ENCODE data around the gene ZNF778.
A peak's percentile ranks its signal among the peaks of the same experiment; 100 is the strongest.

The ZNF778 gene

DNA sequence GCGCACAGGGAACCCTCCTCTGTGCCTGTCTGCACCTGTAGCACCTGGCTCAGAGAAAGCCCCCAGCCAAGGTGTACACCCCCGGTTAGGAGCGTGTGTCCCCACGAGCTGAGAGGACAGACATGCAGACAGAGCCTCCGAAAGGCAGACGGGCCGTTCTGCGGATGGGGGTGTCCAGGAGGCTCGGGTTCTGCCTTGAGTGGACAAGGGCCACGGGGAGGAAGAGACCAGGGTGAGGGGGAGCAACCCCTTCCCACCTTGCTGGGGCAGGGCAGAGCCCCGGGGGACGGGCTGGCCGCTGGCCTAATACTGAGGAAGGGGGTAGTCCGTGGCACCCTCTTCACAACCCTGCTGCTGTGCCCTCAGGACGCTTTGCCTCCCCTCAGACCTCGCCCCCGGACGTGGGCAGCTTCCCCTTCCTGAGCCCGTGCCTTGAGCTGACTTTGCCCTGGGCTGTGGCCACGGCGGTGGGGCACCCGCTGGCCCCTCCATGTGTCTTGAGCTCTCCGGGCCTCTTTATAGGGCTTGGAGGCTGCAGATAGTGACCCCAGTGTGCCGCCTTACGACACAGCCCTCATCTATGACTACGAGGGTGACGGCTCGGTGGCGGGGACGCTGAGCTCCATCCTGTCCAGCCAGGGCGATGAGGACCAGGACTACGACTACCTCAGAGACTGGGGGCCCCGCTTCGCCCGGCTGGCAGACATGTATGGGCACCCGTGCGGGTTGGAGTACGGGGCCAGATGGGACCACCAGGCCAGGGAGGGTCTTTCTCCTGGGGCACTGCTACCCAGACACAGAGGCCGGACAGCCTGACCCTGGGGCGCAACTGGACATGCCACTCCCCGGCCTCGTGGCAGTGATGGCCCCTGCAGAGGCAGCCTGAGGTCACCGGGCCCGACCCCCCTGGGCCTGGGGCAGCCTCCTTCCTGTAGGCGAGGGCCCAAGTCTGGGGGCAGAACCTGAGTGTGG, 22.9 kb upstream of the ZNF778 start:
- no peak for DNase-seq

GRCh38 chr16:89195521-89196171, 21.9 kb upstream of the ZNF778 start:
- DNase-seq = no peak

GRCh38 chr16:89197033-89197632, 20.4 kb upstream of the ZNF778 start:
- DNase-seq = no peak

- DNase-seq = no peak
Measured at GRCh38 chr16:89197633-89198416, 19.7 kb upstream of the ZNF778 start.

- no peak for DNase-seq
Measured at GRCh38 chr16:89198417-89199240, 18.9 kb upstream of the ZNF778 start.

DNA sequence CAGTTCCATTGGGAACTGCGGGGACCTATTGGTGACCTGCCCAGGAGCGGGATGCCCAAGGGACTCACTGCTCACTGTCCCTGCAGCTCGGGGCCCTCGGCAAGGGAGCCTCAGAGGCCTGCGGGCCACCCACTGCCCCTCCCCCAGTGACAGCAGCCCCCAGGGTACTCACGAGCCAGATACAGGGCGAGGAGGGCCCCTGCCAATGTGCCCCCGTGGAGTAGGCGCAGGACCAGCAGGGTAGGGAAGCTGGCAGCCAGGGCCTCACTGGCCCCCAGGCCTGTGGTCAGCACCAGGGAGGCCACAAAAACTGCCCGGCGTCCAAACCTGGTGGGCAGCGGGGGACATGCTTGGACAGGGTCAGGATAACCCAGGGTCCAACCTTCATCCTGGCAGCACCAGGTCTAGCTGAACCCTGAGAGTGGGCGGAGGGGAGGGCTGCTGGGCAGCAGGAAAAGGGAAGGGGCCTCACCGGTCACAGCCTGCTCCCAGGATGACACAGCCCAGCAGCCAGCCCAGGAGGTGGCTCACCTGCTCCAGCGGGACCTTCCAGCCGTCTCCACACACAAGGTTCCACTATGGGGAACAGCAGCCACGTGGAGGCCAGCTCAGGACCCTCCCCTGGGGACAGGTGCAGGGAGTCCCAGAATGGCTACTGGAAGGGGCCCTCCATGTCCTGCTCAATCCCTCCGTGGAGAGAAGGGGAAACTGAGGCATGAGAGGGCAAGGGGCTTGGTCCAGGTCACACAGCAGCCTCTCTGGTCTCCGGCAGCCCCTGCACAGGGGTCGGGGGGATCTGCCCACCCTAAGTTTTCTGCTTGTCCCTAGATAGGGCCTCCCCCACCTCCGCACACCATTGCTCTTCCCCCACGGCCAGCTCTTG, 18.0 kb upstream of the ZNF778 start:
- DNase-seq = no peak

DNA sequence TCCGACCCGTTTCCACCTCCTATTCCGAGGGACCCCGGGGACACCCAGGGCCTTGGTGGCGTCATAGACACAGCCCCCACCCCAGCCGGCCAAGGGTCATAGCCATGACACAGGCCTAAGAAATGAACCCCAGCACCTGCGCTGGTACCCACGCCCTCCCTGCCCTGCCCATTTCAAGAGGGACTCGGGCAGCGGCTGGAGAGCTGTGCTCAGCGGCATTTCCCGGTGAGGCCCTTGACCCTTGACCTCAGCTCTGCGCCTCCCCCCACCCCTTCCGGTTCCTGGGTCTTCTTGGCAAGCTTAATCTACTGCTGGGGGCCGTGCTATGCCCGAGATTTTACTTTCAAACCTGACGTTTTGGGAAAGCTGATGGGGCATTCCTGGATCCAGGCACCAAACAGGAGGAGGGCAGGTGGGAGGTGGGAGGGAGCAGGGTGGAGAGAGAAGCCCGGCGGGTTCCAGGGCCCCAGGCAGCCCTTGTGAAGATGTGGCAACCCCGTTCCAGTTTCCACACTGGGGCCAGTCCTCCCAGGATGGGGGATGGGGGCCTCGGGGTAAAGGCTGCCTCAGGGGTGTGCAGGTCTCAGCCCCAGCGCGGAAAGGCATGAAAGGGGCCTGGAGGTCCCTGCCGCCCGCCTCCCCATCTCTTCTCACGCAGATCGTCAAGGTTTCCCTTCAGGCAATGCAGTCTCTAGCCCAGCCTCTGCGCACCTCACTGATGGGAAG, 17.2 kb upstream of the ZNF778 start, which contains the start of gene SLC22A31:
Gene SLC22A31 (minus strand): TSS at position 414 of the 726 bp plus-strand sequence. CDS start 36 bp downstream, at position 378.
- no peak for DNase-seq

- no peak for DNase-seq
Measured at GRCh38 chr16:89200850-89201411, 16.6 kb upstream of the ZNF778 start.

DNA sequence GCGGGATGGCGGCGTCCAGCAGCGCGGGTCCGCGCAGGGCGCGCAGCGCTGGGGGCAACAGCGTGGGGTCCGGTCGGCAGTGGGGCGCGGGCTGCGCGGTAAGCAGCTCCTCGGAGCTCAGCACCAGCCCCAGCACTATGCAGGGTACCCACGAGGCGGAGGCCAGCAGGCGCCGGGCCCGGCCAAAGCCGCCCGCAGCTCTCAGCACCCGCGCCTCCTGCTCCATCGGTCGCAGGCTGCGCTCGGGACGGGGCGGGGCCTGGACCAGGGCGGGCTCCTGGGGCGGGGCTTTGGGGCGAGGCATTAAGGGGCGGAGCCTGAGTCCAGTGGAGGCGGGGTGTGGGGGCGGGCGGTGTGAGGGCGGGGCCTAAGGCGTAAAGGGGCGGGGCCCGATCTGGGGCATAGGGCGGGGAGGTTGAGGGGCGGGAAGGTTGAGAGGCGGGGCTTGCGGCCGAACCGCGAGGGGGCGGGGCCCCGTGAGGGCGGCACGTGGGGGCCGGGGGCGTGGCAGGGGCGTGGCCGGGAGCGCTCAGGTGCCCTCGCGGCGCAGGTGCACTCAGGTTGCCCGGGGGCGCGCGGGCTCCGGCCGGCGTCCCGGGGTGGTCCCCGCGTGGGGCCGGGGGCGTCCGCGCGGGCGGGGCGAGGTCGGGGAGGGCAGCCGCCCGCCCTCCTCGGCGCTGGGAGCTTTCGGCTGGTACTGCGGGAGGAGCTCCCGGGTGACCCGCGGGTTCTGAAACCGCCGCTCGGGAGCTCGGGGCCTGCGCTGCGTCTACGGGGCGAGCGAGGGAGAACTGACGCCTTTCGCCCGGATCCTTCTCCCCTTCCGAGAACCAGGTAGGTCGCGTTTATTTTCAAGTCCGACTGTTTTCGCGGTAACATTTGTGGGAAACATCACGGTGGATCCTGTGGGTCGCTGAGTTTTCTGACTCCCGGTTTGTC, 15.8 kb upstream of the ZNF778 start:
- DNase-seq = peak; percentile 59

GRCh38 chr16:89202422-89203215, 14.9 kb upstream of the ZNF778 start:
- DNase-seq = no peak

DNA sequence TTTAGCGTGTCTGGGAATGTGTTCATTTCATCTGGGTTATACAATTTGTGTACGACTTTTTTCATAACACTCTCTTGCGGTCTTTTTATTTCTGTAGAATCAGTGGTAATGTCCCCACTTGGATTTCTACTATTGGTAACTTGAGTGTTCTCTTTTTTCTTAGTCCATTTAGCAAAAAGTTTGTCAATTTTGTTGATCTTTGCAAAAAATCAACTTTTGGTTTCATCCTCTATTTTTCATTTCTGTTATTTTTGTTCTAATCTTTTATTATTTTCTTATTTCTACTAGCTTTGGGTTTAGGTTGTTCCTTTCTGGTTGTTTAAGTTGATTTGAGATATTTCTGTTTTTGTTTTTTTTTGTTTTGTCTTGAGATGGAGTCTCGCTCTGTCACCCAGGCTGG, 9.5 kb upstream of the ZNF778 start:
- DNase-seq = no peak

GRCh38 chr16:89209522-89210044, 7.9 kb upstream of the ZNF778 start:
- DNase-seq = no peak

GRCh38 chr16:89210165-89210903, 7.2 kb upstream of the ZNF778 start:
- no peak for DNase-seq

DNA sequence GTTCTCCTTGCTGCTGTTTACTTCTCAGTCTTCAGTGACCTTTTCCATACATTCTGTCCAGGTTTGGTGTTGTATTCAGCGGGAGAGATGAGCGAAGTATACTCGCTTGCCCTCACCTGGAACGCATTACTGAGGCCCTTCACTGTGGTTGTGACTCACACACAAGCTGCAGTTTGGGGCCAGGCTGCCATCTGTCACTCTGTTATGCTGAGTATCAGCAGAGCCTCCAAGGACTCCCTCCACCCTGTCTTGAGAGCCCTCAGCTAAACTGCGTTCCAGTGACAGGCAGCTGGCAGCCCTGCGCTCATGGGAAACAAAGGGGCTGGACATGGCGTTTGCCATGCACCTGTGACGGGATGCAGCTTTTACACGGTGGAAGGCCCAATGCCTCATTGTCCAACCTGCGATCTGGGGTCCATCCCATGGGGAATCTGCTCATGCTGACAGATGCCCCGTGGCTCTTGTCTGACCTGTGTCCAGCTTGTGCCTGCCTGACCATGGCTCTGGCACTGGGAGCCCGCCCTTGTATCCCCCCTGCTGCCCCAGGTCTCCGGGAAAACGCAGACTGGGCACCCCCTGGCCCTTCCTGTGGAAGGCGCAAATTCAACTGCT, 6.5 kb upstream of the ZNF778 start:
- DNase-seq = no peak

- peak; percentile 82 for DNase-seq
Measured at GRCh38 chr16:89216315-89217137, 977 bp upstream of the ZNF778 start.

DNA sequence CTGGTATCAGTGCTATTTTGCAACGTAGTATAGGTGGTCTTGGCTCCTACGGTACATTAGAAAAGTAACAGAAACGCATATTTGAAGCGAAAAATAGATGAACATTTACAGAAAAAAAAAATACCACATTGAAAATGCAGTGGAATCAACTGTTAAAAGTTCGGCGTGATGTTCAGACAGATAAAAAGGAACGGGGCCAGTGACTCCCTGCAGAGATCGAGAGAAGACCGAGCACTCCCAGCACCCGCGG, 440 bp upstream of the ZNF778 start:
- DNase-seq = no peak
